ENCODE measurements around the gene SLC30A10. TPM values are rescaled to one million over a fixed set of nuclear protein-coding genes. Genes with fewer than 3 reads are reported as not detected.
"Not testable (repeated sequence)": the region's sequence is repeated elsewhere in the genome, so short reads cannot be mapped to it uniquely, and the experiment has no call there.

Gene SLC30A10
- total RNA-seq, 1 experiment from 2014 or later: 0.18 TPM

GRCh38 chr1:219940707-219941106 lies 12.3 kb upstream of the SLC30A10 start:
- DNase-seq (ENCODE audit: low read depth, low spot score): no peak
- in situ Hi-C loops (cut with HindIII; ENCODE audit: low pct_unique_long_range_greater_than_20kb, low sequenced_read_pairs): no loop called here

- in situ Hi-C loops (cut with HindIII; ENCODE audit: low pct_unique_long_range_greater_than_20kb, low sequenced_read_pairs): no loop called here
- DNase-seq (ENCODE audit: low read depth, low spot score): no peak
Observed at GRCh38 chr1:219938706-219939105, 10.3 kb upstream of the SLC30A10 start.

- in situ Hi-C loops (cut with HindIII; ENCODE audit: low pct_unique_long_range_greater_than_20kb, low sequenced_read_pairs); DNase-seq (ENCODE audit: low read depth, low spot score): not testable (repeated sequence)
Observed at GRCh38 chr1:219933763-219934162, 5.4 kb upstream of the SLC30A10 start.

GRCh38 chr1:219931033-219931432 lies 2.7 kb upstream of the SLC30A10 start:
- in situ Hi-C loops (cut with HindIII; ENCODE audit: low pct_unique_long_range_greater_than_20kb, low sequenced_read_pairs): no loop called here
- DNase-seq (ENCODE audit: low read depth, low spot score): no peak

- in situ Hi-C loops (cut with HindIII; ENCODE audit: low pct_unique_long_range_greater_than_20kb, low sequenced_read_pairs): no loop called here
- no peak for DNase-seq (ENCODE audit: low read depth, low spot score)
Observed at GRCh38 chr1:219928791-219929118, 398 bp upstream of the SLC30A10 start.

GRCh38 chr1:219927298-219927955 lies 930 bp downstream of the SLC30A10 start:
- in situ Hi-C loops (cut with HindIII; ENCODE audit: low pct_unique_long_range_greater_than_20kb, low sequenced_read_pairs): no loop called here
- no peak for DNase-seq (ENCODE audit: low read depth, low spot score)

GRCh38 chr1:219926363-219926998 lies 1.9 kb downstream of the SLC30A10 start:
- no peak for DNase-seq (ENCODE audit: low read depth, low spot score)
- in situ Hi-C loops (cut with HindIII; ENCODE audit: low pct_unique_long_range_greater_than_20kb, low sequenced_read_pairs): no loop called here

- in situ Hi-C loops (cut with HindIII; ENCODE audit: low pct_unique_long_range_greater_than_20kb, low sequenced_read_pairs): no loop called here
- no peak for DNase-seq (ENCODE audit: low read depth, low spot score)
Observed at GRCh38 chr1:219924342-219924741, 4.0 kb downstream of the SLC30A10 start.

GRCh38 chr1:219917851-219918466 lies 10.4 kb downstream of the SLC30A10 start:
- DNase-seq (ENCODE audit: low read depth, low spot score): no peak
- in situ Hi-C loops (cut with HindIII; ENCODE audit: low pct_unique_long_range_greater_than_20kb, low sequenced_read_pairs): no loop called here

GRCh38 chr1:219917281-219917680 lies 11.1 kb downstream of the SLC30A10 start:
- DNase-seq (ENCODE audit: low read depth, low spot score): no peak
- in situ Hi-C loops (cut with HindIII; ENCODE audit: low pct_unique_long_range_greater_than_20kb, low sequenced_read_pairs): no loop called here

- no peak for DNase-seq (ENCODE audit: low read depth, low spot score)
- in situ Hi-C loops (cut with HindIII; ENCODE audit: low pct_unique_long_range_greater_than_20kb, low sequenced_read_pairs): no loop called here
Observed at GRCh38 chr1:219916257-219916656, 12.1 kb downstream of the SLC30A10 start.

GRCh38 chr1:219913005-219913770 lies 15.2 kb downstream of the SLC30A10 start:
- in situ Hi-C loops (cut with HindIII; ENCODE audit: low pct_unique_long_range_greater_than_20kb, low sequenced_read_pairs): no loop called here

GRCh38 chr1:219910716-219911115 lies 17.6 kb downstream of the SLC30A10 start:
- no peak for DNase-seq (ENCODE audit: low read depth, low spot score)
- in situ Hi-C loops (cut with HindIII; ENCODE audit: low pct_unique_long_range_greater_than_20kb, low sequenced_read_pairs): no loop called here

More at GRCh38 chr1:219913005-219913770, 15.2 kb downstream of the SLC30A10 start:
- DNase-seq (ENCODE audit: low read depth, low spot score): no peak

- DNase-seq (ENCODE audit: low read depth, low spot score): no peak
- in situ Hi-C loops (cut with HindIII; ENCODE audit: low pct_unique_long_range_greater_than_20kb, low sequenced_read_pairs): no loop called here
Observed at GRCh38 chr1:219909476-219909875, 18.9 kb downstream of the SLC30A10 start.

- in situ Hi-C loops (cut with HindIII; ENCODE audit: low pct_unique_long_range_greater_than_20kb, low sequenced_read_pairs): no loop called here
- no peak for DNase-seq (ENCODE audit: low read depth, low spot score)
Observed at GRCh38 chr1:219908170-219908569, 20.2 kb downstream of the SLC30A10 start.

GRCh38 chr1:219907772-219908070 lies 20.6 kb downstream of the SLC30A10 start:
- in situ Hi-C loops (cut with HindIII; ENCODE audit: low pct_unique_long_range_greater_than_20kb, low sequenced_read_pairs): no loop called here
- DNase-seq (ENCODE audit: low read depth, low spot score): no peak

- in situ Hi-C loops (cut with HindIII; ENCODE audit: low pct_unique_long_range_greater_than_20kb, low sequenced_read_pairs): no loop called here
- no peak for DNase-seq (ENCODE audit: low read depth, low spot score)
Observed at GRCh38 chr1:219906924-219907771, 21.2 kb downstream of the SLC30A10 start.

GRCh38 chr1:219906565-219906923 lies 21.8 kb downstream of the SLC30A10 start:
- DNase-seq (ENCODE audit: low read depth, low spot score): not testable (repeated sequence)

More at GRCh38 chr1:219906565-219906923, 21.8 kb downstream of the SLC30A10 start:
- in situ Hi-C loops (cut with HindIII; ENCODE audit: low pct_unique_long_range_greater_than_20kb, low sequenced_read_pairs): not testable (repeated sequence)

All from SK-MEL-5 (cell line).